PC-9 (cell line): ENCODE measurements around the gene CACYBP. TPM values are rescaled to one million over a fixed set of nuclear protein-coding genes. Genes with fewer than 3 reads are reported as not detected.
A peak's percentile ranks its signal among the peaks of the same experiment; 100 is the strongest.

Experiments used
- BruUV-seq: library from RNA; stranded (reverse); fragments of 400-500 nt; replicated peaks from 2 replicates; lab custom pipeline; 2021; lab: Mats Ljungman, UMichigan
- CTCF ChIA-PET: fragments of 300-600 bp; sonication (Branson Sonifier 250); formaldehyde crosslinking; loops from one replicate; lab custom pipeline; 2022; ENCODE audit warnings: antibody characterized with exemption; lab: Charles Lee
- POLR2A ChIA-PET: fragments of 300-600 bp; sonication (Branson Sonifier 250); formaldehyde crosslinking; loops from one replicate; lab custom pipeline; 2022; ENCODE audit warnings: antibody characterized with exemption; ENCODE audit not compliant: unreplicated experiment; lab: Charles Lee
- DNase-seq, 2 experiments: peaks; one replicate each; pipeline versions ENCODE4 v3.0.0 to v3.0.0-alpha.2; 2015 to 2022; ENCODE audit warnings: mixed read lengths in 1 of 2
- H2AFZ ChIP-seq: fragments of 200-600 bp; sonication (generic); 2 replicates; pipeline ENCODE4 v1.8.1; 2017; ENCODE audit warnings: antibody characterized with exemption
- H3F3A ChIP-seq: fragments of 200-600 bp; sonication (generic); 2 replicates; pipeline ENCODE4 v1.8.1; 2017; ENCODE audit warnings: antibody characterized with exemption, mild to moderate bottlenecking, low read depth; ENCODE audit not compliant: insufficient read depth
- H3K27ac ChIP-seq: fragments of 200-600 bp; sonication (generic); 2 replicates; pipeline ENCODE4 v1.6.1; 2016; ENCODE audit warnings: mixed run types
- H3K27me3 ChIP-seq: fragments of 200-600 bp; sonication (generic); 2 replicates; pipeline ENCODE4 v1.6.1; 2016; ENCODE audit warnings: low read depth, mixed run types; ENCODE audit not compliant: insufficient read depth
- H3K36me3 ChIP-seq: fragments of 200-600 bp; sonication (generic); 2 replicates; pipeline ENCODE4 v1.6.1; 2016; ENCODE audit warnings: low read depth, mixed run types
- H3K4me1 ChIP-seq: fragments of 200-600 bp; sonication (generic); replicated peaks from 2 replicates; pipeline ENCODE4 v1.6.1; 2016; ENCODE audit warnings: mixed run types; ENCODE audit not compliant: insufficient read depth
- H3K4me2 ChIP-seq: fragments of 200-600 bp; sonication (generic); 2 replicates; pipeline ENCODE4 v1.6.1; 2017; ENCODE audit warnings: mixed run types
- H3K4me3 ChIP-seq: fragments of 200-600 bp; sonication (generic); 2 replicates; pipeline ENCODE4 v1.6.1; 2016; ENCODE audit warnings: mixed run types
- H3K79me2 ChIP-seq: fragments of 200-600 bp; sonication (generic); 2 replicates; pipeline ENCODE4 v1.6.1; 2017; ENCODE audit warnings: low read depth, mixed run types
- H3K9me2 ChIP-seq: fragments of 200-600 bp; sonication (generic); 2 replicates; pipeline ENCODE4 v1.8.1; 2017; ENCODE audit warnings: mild to moderate bottlenecking; ENCODE audit not compliant: insufficient read depth
- H3K9me3 ChIP-seq: fragments of 200-600 bp; sonication (generic); 2 replicates; pipeline ENCODE4 v1.8.1; 2016; ENCODE audit warnings: low read depth; ENCODE audit not compliant: insufficient read depth
- H4K20me1 ChIP-seq: fragments of 200-600 bp; sonication (generic); 2 replicates; pipeline ENCODE4 v1.8.1; 2017; ENCODE audit not compliant: insufficient read depth
- EZH2 ChIP-seq: fragments of 200-600 bp; sonication (generic); IDR thresholded peaks from 2 replicates; pipeline ENCODE4 v1.8.0; 2017; ENCODE audit warnings: antibody characterized with exemption, low read depth
- intact Hi-C: fragments of 100-400 bp; cut with micrococcal nuclease; formaldehyde crosslinking; loops from one replicate; pipeline ENCODE4 v1.10.0; 2022; ENCODE audit not compliant: unreplicated experiment
- total RNA-seq: library from RNA; stranded (reverse); gene quantifications from 2 replicates; pipeline ENCODE4 v1.2.3, GENCODE V29; 2021
- TF ChIP-seq, protein P1 (sequence below): fragments of 200-600 bp; sonication (generic); conservative IDR thresholded peaks from 2 replicates; pipeline ENCODE4 v1.6.1; 2017; ENCODE audit warnings: mixed run types, antibody characterized with exemption, mild to moderate bottlenecking, moderate library complexity

The CACYBP gene
- total RNA-seq, 1 experiment from 2014 or later = 156 TPM

DNA sequence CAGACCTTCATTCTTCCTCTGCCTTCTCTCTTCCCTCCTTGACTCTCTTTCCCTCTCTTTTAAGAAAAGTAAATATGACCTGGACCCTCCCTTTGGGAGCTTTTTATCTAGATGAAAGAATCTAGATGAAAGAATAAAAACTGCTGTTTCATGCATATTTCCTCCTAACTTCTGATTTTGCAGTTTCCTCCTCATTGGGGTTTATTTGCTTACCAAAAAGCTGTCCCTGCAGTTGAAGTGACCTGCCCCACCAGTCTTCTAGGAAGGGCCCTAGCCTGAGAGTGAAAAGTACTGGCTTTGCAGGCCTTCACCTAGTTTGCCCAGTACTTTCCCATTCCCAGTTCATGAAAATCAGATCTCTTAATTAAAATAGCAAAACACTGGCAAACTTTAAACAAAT is 28.3 kb upstream of the CACYBP start:
- H3K36me3 ChIP-seq = no peaks in the 10 kb centered on the region
- ChIA-PET CTCF (no interaction called here), POLR2A (no interaction called here)
- H3K9me3 ChIP-seq = no peaks in the 10 kb centered on the region
- DNase-seq = no peak
- no peak overlapping the region for H2AFZ ChIP-seq
- no TSS peak for BruUV-seq
- no peak overlapping the region for H3K4me3 ChIP-seq
- peak overlapping the region; percentile 37 for H3K27ac ChIP-seq
- peaks cover 24% of the 10 kb centered on the region for H3F3A ChIP-seq
- H3K27me3 ChIP-seq = no peaks in the 10 kb centered on the region
- H3K4me1 ChIP-seq = peaks cover 50% of the 10 kb centered on the region
- H3K79me2 ChIP-seq = no peaks in the 10 kb centered on the region
- TF ChIP-seq, protein P1, sequence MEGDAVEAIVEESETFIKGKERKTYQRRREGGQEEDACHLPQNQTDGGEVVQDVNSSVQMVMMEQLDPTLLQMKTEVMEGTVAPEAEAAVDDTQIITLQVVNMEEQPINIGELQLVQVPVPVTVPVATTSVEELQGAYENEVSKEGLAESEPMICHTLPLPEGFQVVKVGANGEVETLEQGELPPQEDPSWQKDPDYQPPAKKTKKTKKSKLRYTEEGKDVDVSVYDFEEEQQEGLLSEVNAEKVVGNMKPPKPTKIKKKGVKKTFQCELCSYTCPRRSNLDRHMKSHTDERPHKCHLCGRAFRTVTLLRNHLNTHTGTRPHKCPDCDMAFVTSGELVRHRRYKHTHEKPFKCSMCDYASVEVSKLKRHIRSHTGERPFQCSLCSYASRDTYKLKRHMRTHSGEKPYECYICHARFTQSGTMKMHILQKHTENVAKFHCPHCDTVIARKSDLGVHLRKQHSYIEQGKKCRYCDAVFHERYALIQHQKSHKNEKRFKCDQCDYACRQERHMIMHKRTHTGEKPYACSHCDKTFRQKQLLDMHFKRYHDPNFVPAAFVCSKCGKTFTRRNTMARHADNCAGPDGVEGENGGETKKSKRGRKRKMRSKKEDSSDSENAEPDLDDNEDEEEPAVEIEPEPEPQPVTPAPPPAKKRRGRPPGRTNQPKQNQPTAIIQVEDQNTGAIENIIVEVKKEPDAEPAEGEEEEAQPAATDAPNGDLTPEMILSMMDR = no peak
- TF ChIP-seq EZH2 = no peak
- no peaks in the 10 kb centered on the region for H3K9me2 ChIP-seq
- H3K4me2 ChIP-seq = peak overlapping the region; percentile 42
- H4K20me1 ChIP-seq = no peaks in the 10 kb centered on the region
- intact Hi-C loops = no loop called here

DNA sequence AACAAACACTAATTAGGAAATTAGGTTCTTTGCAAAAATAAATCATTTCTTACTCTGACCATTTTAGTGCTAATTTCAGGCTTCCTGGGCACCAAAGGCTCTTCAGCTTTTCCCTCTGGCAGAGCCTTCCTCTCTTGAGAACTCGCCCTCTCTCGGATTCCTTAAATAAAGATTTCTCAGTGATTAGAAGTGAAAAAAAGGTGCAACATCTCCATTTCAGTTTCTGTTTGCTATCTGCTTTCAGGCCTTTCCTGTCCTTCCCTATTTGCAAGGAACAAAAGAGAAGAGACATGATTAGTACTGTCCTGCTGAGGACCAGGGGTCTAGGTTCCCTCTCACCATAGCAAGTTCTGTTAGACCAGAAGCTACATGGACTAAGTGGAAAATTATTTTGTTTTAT is 27.8 kb upstream of the CACYBP start:
- no TSS peak for BruUV-seq
- DNase-seq = no peak
- H3K79me2 ChIP-seq = no peaks in the 10 kb centered on the region
- peak overlapping the region; percentile 42 for H3K4me2 ChIP-seq
- peaks cover 27% of the 10 kb centered on the region for H3F3A ChIP-seq
- no peaks in the 10 kb centered on the region for H3K9me2 ChIP-seq
- H2AFZ ChIP-seq = no peak overlapping the region
- CTCF ChIA-PET = no interaction called here
- TF ChIP-seq EZH2 = no peak
- TF ChIP-seq, protein P1 = no peak
- intact Hi-C loops = no loop called here
- POLR2A ChIA-PET = interaction anchor here (0.6 to 0.7 kb wide), 3 partner anchors 26 to 172 kb away, joined by 3 to 6 read pairs (median 4); no protein-coding TSS in a partner anchor
- peak overlapping the region; percentile 37 for H3K27ac ChIP-seq
- no peaks in the 10 kb centered on the region for H3K27me3 ChIP-seq
- H4K20me1 ChIP-seq = no peaks in the 10 kb centered on the region
- no peaks in the 10 kb centered on the region for H3K9me3 ChIP-seq
- peaks cover 49% of the 10 kb centered on the region for H3K4me1 ChIP-seq
- H3K36me3 ChIP-seq = no peaks in the 10 kb centered on the region
- no peak overlapping the region for H3K4me3 ChIP-seq

DNA sequence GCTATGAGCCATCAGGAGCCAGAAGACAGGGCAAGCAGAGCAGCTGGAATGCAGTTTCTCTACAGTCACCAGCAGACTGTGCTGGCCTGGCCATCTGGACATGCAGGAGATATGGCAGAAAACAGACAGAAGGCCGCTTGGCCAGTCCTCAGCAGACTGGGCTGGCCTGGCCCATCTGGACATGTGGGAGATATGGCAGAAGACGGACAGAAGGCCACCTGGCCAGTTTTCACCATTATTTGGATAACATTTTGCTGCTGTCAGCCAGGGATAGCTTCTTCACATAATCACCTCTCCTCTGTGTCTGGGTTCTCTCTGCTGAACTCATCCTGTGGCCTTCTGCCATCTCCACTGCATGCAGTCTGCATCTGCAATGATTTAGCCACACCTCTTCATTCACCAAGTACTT is 25.0 kb upstream of the CACYBP start:
- POLR2A ChIA-PET = no interaction called here
- no TSS peak for BruUV-seq
- no peak overlapping the region for H3K4me3 ChIP-seq
- DNase-seq = no peak
- no peaks in the 10 kb centered on the region for H3K27me3 ChIP-seq
- peaks cover 28% of the 10 kb centered on the region for H3K4me1 ChIP-seq
- CTCF ChIA-PET = no interaction called here
- H2AFZ ChIP-seq = no peak overlapping the region
- no peaks in the 10 kb centered on the region for H3K79me2 ChIP-seq
- H3K4me2 ChIP-seq = no peak overlapping the region
- no peak overlapping the region for H3K27ac ChIP-seq
- no peak for TF ChIP-seq EZH2
- no peaks in the 10 kb centered on the region for H3K9me2 ChIP-seq
- H3K9me3 ChIP-seq = no peaks in the 10 kb centered on the region
- H3F3A ChIP-seq = peaks cover 19% of the 10 kb centered on the region; the same call in 1 of the 2 replicates
- no peaks in the 10 kb centered on the region for H4K20me1 ChIP-seq
- intact Hi-C loops = no loop called here
- H3K36me3 ChIP-seq = no peaks in the 10 kb centered on the region

DNA sequence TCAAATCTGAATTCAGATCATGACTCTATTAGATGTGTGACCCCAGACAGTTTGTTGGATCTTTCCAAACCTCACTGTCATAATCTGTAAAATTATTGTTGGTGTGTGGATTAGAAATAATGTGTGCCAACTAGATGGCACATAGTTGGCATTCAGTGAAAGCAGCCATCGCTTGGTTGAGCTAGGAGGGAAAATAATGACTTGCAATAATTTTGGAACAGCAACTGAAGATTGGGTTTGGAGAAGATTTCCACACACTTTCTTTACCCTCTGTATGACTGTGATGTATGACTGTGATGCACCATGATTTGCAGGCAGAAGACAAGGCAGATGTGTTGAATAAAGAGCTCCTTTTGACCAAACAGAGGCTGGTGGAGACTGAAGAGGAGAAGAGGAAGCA is 24.0 kb upstream of the CACYBP start:
- Histone ChIP-seq H3F3A (peaks cover 19% of the 10 kb centered on the region; the same call in 1 of the 2 replicates), H3K4me3 (no peak overlapping the region), H3K27ac (peak overlapping the region; percentile 38; the same call in 1 of the 2 replicates), H3K79me2 (no peaks in the 10 kb centered on the region), H3K9me2 (no peaks in the 10 kb centered on the region), H3K4me2 (no peak overlapping the region), H4K20me1 (no peaks in the 10 kb centered on the region), H3K27me3 (no peaks in the 10 kb centered on the region), H3K36me3 (no peaks in the 10 kb centered on the region), H3K9me3 (no peaks in the 10 kb centered on the region), H2AFZ (no peak overlapping the region), H3K4me1 (peaks cover 28% of the 10 kb centered on the region)
- CTCF ChIA-PET = interaction anchor here (0.6 kb wide), 1 partner anchor 177 kb away, joined by 3 read pairs; no protein-coding TSS in a partner anchor
- intact Hi-C loops = no loop called here
- BruUV-seq = no TSS peak
- no peak for DNase-seq
- POLR2A ChIA-PET = no interaction called here
- TF ChIP-seq, protein P1 = no peak
- TF ChIP-seq EZH2 = no peak
